WTC11 (cell line): ENCODE measurements around the gene HHIPL1. TPM values are rescaled to one million over a fixed set of nuclear protein-coding genes. Genes with fewer than 3 reads are reported as not detected.

Experiments used
- ATAC-seq: fragments of 200-7000 bp; cut with Tn5 transposase; 2 replicates; pipeline ENCODE4 v1.10.0; 2021; ENCODE audit warnings: mild to moderate bottlenecking, moderate library complexity
- CTCF ChIA-PET: fragments of 300-600 bp; sonication (Branson Sonifier 250); formaldehyde crosslinking; loops from one replicate; lab custom pipeline; 2021; ENCODE audit warnings: antibody characterized with exemption; lab: Charles Lee
- POLR2A ChIA-PET: fragments of 350-600 bp; sonication (Branson Sonifier 250); formaldehyde crosslinking; loops from one replicate; lab custom pipeline; 2021; ENCODE audit warnings: antibody characterized with exemption; lab: Charles Lee
- DNase-seq: peaks from one replicate; pipeline ENCODE4 v3.0.0; 2021; ENCODE audit warnings: low spot score
- H3K27ac Mint-ChIP-seq: 2 replicates; pipeline ENCODE4 v1.8.0; 2021; ENCODE audit warnings: mixed read lengths
- H3K27me3 Mint-ChIP-seq: 2 replicates; pipeline ENCODE4 v1.8.0; 2021; ENCODE audit warnings: low read depth, mild to moderate bottlenecking, moderate library complexity, mixed read lengths
- H3K36me3 Mint-ChIP-seq: 2 replicates; pipeline ENCODE4 v1.8.0; 2021; ENCODE audit warnings: mixed read lengths
- H3K4me1 Mint-ChIP-seq: 2 replicates; pipeline ENCODE4 v1.8.0; 2022; ENCODE audit warnings: mixed read lengths
- H3K4me3 Mint-ChIP-seq: 2 replicates; pipeline ENCODE4 v1.8.0; 2021; ENCODE audit warnings: mild to moderate bottlenecking, moderate library complexity, mixed read lengths
- H3K9me3 Mint-ChIP-seq: 2 replicates; pipeline ENCODE4 v1.8.0; 2021; ENCODE audit warnings: mixed read lengths
- CBFB ChIP-seq: sonication (generic); formaldehyde crosslinking; IDR thresholded peaks from 2 replicates; pipeline ENCODE4 v1.8.1; 2022; ENCODE audit warnings: mild to moderate bottlenecking, low read depth, missing genetic modification reagents
- ELF4 ChIP-seq: sonication (generic); formaldehyde crosslinking; IDR thresholded peaks from 2 replicates; pipeline ENCODE4 v1.8.1; 2022; ENCODE audit warnings: low read depth, mild to moderate bottlenecking, moderate library complexity, missing genetic modification reagents
- EMX1 ChIP-seq: fragments of 250-450 bp; sonication (Bioruptor Pico); IDR thresholded peaks from 2 replicates; pipeline ENCODE4 v1.8.0; 2021; ENCODE audit warnings: mild to moderate bottlenecking
- ESRRA ChIP-seq: sonication (generic); formaldehyde crosslinking; IDR thresholded peaks from 2 replicates; pipeline ENCODE4 v1.8.1; 2022; ENCODE audit warnings: mild to moderate bottlenecking, missing genetic modification reagents, borderline replicate concordance
- ETV6 ChIP-seq: sonication (generic); formaldehyde crosslinking; IDR thresholded peaks from 2 replicates; pipeline ENCODE4 v1.8.1; 2022; ENCODE audit warnings: mild to moderate bottlenecking, missing genetic modification reagents
- IRF2 ChIP-seq: sonication (generic); formaldehyde crosslinking; IDR thresholded peaks from 2 replicates; pipeline ENCODE4 v1.8.0; 2022; ENCODE audit warnings: low read depth, missing genetic modification reagents, borderline replicate concordance
- JAZF1 ChIP-seq: fragments of 250-450 bp; sonication (Bioruptor Pico); IDR thresholded peaks from 2 replicates; pipeline ENCODE4 v1.9.0; 2021; ENCODE audit warnings: moderate library complexity, mild to moderate bottlenecking, inconsistent platforms
- RELA ChIP-seq: sonication (generic); formaldehyde crosslinking; IDR thresholded peaks from 2 replicates; pipeline ENCODE4 v1.8.1; 2022; ENCODE audit warnings: missing genetic modification reagents, mild to moderate bottlenecking, borderline replicate concordance
- RORB ChIP-seq: fragments of 250-450 bp; sonication (Bioruptor Pico); IDR thresholded peaks from 2 replicates; pipeline ENCODE4 v1.9.0; 2021; ENCODE audit warnings: mild to moderate bottlenecking
- SMAD3 ChIP-seq: sonication (generic); formaldehyde crosslinking; IDR thresholded peaks from 2 replicates; pipeline ENCODE4 v1.8.0; 2022; ENCODE audit warnings: missing genetic modification reagents, mild to moderate bottlenecking, borderline replicate concordance
- SOX15 ChIP-seq: fragments of 250-450 bp; sonication (Bioruptor Pico); IDR thresholded peaks from 2 replicates; pipeline ENCODE4 v1.9.0; 2021; ENCODE audit warnings: mild to moderate bottlenecking
- TCF7 ChIP-seq: sonication (generic); formaldehyde crosslinking; IDR thresholded peaks from 2 replicates; pipeline ENCODE4 v1.8.0; 2022; ENCODE audit warnings: mild to moderate bottlenecking, low read depth, missing genetic modification reagents, moderate library complexity
- TEAD1 ChIP-seq: sonication (generic); formaldehyde crosslinking; IDR thresholded peaks from 2 replicates; pipeline ENCODE4 v1.8.0; 2022; ENCODE audit warnings: mild to moderate bottlenecking, missing genetic modification reagents
- ZNF232 ChIP-seq: sonication (generic); formaldehyde crosslinking; IDR thresholded peaks from 2 replicates; pipeline ENCODE4 v1.8.0; 2022; ENCODE audit warnings: mild to moderate bottlenecking, missing genetic modification reagents
- ZNF671 ChIP-seq: fragments of 250-450 bp; sonication (Bioruptor Pico); IDR thresholded peaks from 2 replicates; pipeline ENCODE4 v1.8.0; 2021; ENCODE audit warnings: mild to moderate bottlenecking
- total RNA-seq: library from RNA; stranded (reverse); gene quantifications from 3 replicates; pipeline ENCODE4 v1.2.3, GENCODE V29; 2021
- TF ChIP-seq, protein P1 (sequence below): fragments of 250-450 bp; sonication (Bioruptor Pico); IDR thresholded peaks from 2 replicates; pipeline ENCODE4 v2.1.2; 2022; ENCODE audit warnings: mild to moderate bottlenecking, moderate library complexity
- TF ChIP-seq, protein P2 (sequence below): sonication (generic); formaldehyde crosslinking; IDR thresholded peaks from 2 replicates; pipeline ENCODE4 v1.8.1; 2022; ENCODE audit warnings: low read depth, missing genetic modification reagents, borderline replicate concordance
- TF ChIP-seq, protein P3 (sequence below): sonication (generic); formaldehyde crosslinking; IDR thresholded peaks from 2 replicates; pipeline ENCODE4 v1.8.1; 2022; ENCODE audit warnings: mild to moderate bottlenecking, moderate library complexity, missing genetic modification reagents
- TF ChIP-seq, protein P4 (sequence below): sonication (generic); formaldehyde crosslinking; conservative IDR thresholded peaks from 2 replicates; pipeline ENCODE4 v1.8.1; 2023; ENCODE audit warnings: mild to moderate bottlenecking, low read depth, missing genetic modification reagents, moderate library complexity
- TF ChIP-seq, protein P5 (sequence below): sonication (generic); formaldehyde crosslinking; IDR thresholded peaks from 2 replicates; pipeline ENCODE4 v1.8.1; 2023; ENCODE audit warnings: mild to moderate bottlenecking, moderate library complexity, missing genetic modification reagents

Gene HHIPL1
- total RNA-seq, 1 experiment from 2014 or later = 1.5 TPM

DNA sequence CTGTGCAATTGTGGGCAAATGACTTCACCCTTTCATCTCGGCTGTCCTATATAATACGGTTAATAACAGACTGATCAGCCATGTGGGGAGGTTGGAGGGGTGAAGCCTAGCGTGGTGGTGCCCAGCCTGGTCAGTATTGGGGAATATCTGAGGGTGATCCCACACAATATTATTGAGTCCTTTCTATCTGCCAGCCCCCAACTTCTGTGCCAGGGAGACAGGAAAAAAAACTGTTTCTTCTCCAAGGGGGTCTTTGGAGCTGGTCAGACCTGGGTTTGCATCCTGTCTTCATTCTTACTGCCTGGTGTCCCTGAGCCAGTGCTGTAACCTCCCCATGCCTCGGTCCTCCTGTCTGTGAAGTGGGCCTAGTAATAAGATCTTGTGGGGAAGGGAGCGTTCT lies 45.7 kb downstream of the HHIPL1 start:
- no peak overlapping the region for H3K4me3 Mint-ChIP-seq
- POLR2A ChIA-PET = no interaction called here
- peaks cover 7% of the 10 kb centered on the region for H3K27me3 Mint-ChIP-seq
- no peak overlapping the region for H3K27ac Mint-ChIP-seq
- no peak for ATAC-seq
- H3K4me1 Mint-ChIP-seq = peaks cover 17% of the 10 kb centered on the region
- H3K9me3 Mint-ChIP-seq = no peaks in the 10 kb centered on the region
- DNase-seq = no peak
- CTCF ChIA-PET = no interaction called here
- H3K36me3 Mint-ChIP-seq = no peaks in the 10 kb centered on the region
- no peak for TF ChIP-seq TCF7
- no peak for TF ChIP-seq TEAD1
- TF ChIP-seq, protein P1, sequence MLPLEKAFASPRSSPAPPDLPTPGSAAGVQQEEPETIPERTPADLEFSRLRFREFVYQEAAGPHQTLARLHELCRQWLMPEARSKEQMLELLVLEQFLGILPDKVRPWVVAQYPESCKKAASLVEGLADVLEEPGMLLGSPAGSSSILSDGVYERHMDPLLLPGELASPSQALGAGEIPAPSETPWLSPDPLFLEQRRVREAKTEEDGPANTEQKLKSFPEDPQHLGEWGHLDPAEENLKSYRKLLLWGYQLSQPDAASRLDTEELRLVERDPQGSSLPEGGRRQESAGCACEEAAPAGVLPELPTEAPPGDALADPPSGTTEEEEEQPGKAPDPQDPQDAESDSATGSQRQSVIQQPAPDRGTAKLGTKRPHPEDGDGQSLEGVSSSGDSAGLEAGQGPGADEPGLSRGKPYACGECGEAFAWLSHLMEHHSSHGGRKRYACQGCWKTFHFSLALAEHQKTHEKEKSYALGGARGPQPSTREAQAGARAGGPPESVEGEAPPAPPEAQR (CRISPR knock-in tag) = no peak
- no peak for TF ChIP-seq RELA (CRISPR knock-in tag)
- no peak for TF ChIP-seq IRF2 (CRISPR knock-in tag)
- no peak for TF ChIP-seq SOX15 (CRISPR knock-in tag)
- TF ChIP-seq EMX1 (CRISPR knock-in tag) = no peak
- TF ChIP-seq ESRRA (CRISPR knock-in tag) = no peak
- no peak for TF ChIP-seq ELF4 (CRISPR knock-in tag)
- TF ChIP-seq, protein P2, sequence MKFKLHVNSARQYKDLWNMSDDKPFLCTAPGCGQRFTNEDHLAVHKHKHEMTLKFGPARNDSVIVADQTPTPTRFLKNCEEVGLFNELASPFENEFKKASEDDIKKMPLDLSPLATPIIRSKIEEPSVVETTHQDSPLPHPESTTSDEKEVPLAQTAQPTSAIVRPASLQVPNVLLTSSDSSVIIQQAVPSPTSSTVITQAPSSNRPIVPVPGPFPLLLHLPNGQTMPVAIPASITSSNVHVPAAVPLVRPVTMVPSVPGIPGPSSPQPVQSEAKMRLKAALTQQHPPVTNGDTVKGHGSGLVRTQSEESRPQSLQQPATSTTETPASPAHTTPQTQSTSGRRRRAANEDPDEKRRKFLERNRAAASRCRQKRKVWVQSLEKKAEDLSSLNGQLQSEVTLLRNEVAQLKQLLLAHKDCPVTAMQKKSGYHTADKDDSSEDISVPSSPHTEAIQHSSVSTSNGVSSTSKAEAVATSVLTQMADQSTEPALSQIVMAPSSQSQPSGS = no peak
- TF ChIP-seq CBFB (CRISPR knock-in tag) = no peak
- no peak for TF ChIP-seq ZNF671
- TF ChIP-seq, protein P3, sequence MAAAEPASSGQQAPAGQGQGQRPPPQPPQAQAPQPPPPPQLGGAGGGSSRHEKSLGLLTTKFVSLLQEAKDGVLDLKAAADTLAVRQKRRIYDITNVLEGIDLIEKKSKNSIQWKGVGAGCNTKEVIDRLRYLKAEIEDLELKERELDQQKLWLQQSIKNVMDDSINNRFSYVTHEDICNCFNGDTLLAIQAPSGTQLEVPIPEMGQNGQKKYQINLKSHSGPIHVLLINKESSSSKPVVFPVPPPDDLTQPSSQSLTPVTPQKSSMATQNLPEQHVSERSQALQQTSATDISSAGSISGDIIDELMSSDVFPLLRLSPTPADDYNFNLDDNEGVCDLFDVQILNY = no peak
- TF ChIP-seq RORB (CRISPR knock-in tag) = no peak
- TF ChIP-seq ZNF232 (CRISPR knock-in tag) = no peak
- TF ChIP-seq, protein P4, sequence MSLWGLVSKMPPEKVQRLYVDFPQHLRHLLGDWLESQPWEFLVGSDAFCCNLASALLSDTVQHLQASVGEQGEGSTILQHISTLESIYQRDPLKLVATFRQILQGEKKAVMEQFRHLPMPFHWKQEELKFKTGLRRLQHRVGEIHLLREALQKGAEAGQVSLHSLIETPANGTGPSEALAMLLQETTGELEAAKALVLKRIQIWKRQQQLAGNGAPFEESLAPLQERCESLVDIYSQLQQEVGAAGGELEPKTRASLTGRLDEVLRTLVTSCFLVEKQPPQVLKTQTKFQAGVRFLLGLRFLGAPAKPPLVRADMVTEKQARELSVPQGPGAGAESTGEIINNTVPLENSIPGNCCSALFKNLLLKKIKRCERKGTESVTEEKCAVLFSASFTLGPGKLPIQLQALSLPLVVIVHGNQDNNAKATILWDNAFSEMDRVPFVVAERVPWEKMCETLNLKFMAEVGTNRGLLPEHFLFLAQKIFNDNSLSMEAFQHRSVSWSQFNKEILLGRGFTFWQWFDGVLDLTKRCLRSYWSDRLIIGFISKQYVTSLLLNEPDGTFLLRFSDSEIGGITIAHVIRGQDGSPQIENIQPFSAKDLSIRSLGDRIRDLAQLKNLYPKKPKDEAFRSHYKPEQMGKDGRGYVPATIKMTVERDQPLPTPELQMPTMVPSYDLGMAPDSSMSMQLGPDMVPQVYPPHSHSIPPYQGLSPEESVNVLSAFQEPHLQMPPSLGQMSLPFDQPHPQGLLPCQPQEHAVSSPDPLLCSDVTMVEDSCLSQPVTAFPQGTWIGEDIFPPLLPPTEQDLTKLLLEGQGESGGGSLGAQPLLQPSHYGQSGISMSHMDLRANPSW (CRISPR knock-in tag) = no peak
- TF ChIP-seq, protein P5, sequence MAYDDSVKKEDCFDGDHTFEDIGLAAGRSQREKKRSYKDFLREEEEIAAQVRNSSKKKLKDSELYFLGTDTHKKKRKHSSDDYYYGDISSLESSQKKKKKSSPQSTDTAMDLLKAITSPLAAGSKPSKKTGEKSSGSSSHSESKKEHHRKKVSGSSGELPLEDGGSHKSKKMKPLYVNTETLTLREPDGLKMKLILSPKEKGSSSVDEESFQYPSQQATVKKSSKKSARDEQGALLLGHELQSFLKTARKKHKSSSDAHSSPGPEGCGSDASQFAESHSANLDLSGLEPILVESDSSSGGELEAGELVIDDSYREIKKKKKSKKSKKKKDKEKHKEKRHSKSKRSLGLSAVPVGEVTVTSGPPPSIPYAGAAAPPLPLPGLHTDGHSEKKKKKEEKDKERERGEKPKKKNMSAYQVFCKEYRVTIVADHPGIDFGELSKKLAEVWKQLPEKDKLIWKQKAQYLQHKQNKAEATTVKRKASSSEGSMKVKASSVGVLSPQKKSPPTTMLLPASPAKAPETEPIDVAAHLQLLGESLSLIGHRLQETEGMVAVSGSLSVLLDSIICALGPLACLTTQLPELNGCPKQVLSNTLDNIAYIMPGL (CRISPR knock-in tag) = no peak
- no peak for TF ChIP-seq ETV6 (CRISPR knock-in tag)
- no peak for TF ChIP-seq SMAD3
- TF ChIP-seq JAZF1 (CRISPR knock-in tag) = no peak
- TF ChIP-seq, all 79 proteins: peak for 0
